ENCODE data around the gene HS3ST4. TPM values are rescaled to one million over a fixed set of nuclear protein-coding genes. Genes with fewer than 3 reads are reported as not detected.

The HS3ST4 gene
- total RNA-seq, 1 donor from 2014 or later, result 1.1 TPM

DNA sequence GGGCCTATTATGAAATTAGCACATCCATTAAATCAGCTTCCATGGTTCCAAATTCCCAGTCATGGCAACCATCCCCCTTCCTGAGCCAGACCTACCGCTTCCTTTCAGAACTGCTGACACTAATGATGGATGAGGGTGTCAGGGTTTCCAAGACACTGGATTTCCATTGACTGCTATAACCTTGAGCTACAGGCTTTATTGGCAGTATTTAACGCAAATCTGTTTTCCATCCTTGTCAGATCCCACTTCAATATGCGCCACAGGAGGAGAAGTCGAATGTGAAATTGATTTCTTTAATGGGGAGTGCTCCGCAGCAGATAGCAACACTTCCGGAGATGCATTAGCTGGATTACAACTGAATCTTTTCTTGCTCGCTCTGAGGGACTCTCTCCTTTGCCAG lies 197.1 kb downstream of the HS3ST4 start:
- no peaks in the 10 kb centered on the region for H3K4me1 Mint-ChIP-seq (ENCODE audit: low read depth, unreplicated experiment)
- no peak overlapping the region for H3K27ac Mint-ChIP-seq (ENCODE audit: unreplicated experiment)
- H3K36me3 Mint-ChIP-seq (ENCODE audit: unreplicated experiment), result no peaks in the 10 kb centered on the region
- H3K4me3 Mint-ChIP-seq (ENCODE audit: unreplicated experiment), result no peak overlapping the region
- TF ChIP-seq, protein P1, sequence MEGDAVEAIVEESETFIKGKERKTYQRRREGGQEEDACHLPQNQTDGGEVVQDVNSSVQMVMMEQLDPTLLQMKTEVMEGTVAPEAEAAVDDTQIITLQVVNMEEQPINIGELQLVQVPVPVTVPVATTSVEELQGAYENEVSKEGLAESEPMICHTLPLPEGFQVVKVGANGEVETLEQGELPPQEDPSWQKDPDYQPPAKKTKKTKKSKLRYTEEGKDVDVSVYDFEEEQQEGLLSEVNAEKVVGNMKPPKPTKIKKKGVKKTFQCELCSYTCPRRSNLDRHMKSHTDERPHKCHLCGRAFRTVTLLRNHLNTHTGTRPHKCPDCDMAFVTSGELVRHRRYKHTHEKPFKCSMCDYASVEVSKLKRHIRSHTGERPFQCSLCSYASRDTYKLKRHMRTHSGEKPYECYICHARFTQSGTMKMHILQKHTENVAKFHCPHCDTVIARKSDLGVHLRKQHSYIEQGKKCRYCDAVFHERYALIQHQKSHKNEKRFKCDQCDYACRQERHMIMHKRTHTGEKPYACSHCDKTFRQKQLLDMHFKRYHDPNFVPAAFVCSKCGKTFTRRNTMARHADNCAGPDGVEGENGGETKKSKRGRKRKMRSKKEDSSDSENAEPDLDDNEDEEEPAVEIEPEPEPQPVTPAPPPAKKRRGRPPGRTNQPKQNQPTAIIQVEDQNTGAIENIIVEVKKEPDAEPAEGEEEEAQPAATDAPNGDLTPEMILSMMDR (IDR thresholded peaks at IDR 0.05; ENCODE audit: partially characterized antibody, unreplicated experiment), result no peak
- peaks cover 6% of the 10 kb centered on the region for H3K9me3 Mint-ChIP-seq (ENCODE audit: unreplicated experiment)
- no peaks in the 10 kb centered on the region for H3K27me3 Mint-ChIP-seq (ENCODE audit: unreplicated experiment)
- no peak for DNase-seq

DNA sequence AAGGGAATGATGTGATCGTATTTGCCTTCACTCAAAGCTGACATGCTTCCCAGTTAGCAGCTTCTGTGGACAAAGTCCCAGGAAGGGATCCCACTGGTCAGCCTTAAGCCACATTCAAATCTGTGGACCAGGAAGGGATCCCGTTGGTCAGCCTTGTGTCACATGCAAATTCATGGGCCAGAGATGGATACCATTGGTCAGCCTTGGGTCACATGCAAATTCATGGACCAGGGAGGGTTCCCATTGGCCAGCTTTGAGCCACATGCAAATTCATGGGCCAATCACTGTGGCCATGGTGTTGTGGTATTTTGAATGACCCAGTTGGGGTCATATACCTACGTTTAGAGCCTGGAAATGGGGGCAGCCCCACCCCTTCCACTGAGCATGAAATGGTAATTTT lies 201.6 kb downstream of the HS3ST4 start:
- H3K4me1 Mint-ChIP-seq (ENCODE audit: low read depth, unreplicated experiment), result no peaks in the 10 kb centered on the region
- TF ChIP-seq, protein P1 (IDR thresholded peaks at IDR 0.05; ENCODE audit: partially characterized antibody, unreplicated experiment), result no peak

DNA sequence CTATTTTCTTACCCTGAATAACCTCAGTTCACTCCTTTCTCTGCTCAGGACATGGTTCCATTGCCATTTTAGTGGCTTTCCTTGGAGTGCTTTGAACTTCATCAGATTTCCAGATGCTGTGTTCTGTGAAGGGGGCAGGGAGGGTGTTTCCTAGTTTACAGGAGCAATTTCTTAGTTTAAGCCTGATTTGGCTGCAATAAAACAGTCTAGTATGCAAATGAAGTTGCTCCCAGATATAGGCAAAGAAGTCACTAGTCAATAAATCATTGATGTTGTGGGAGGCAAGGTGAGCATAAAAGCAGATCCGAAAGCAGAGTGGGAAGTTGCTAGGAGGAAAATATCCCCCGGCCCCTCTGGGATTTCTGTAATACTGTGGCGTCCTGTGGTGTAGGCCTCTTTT lies 202.3 kb downstream of the HS3ST4 start:
- Mint-ChIP-seq H3K4me3 (ENCODE audit: unreplicated experiment) (no peak overlapping the region), H3K9me3 (ENCODE audit: unreplicated experiment) (peaks cover 12% of the 10 kb centered on the region)
- TF ChIP-seq, protein P1 (IDR thresholded peaks at IDR 0.05; ENCODE audit: partially characterized antibody, unreplicated experiment), result no peak

More for the DNA sequence above, 201.6 kb downstream of the HS3ST4 start:
- H3K4me3 Mint-ChIP-seq (ENCODE audit: unreplicated experiment), result no peak overlapping the region
- no peaks in the 10 kb centered on the region for H3K27me3 Mint-ChIP-seq (ENCODE audit: unreplicated experiment)
- no peaks in the 10 kb centered on the region for H3K36me3 Mint-ChIP-seq (ENCODE audit: unreplicated experiment)
- peaks cover 12% of the 10 kb centered on the region for H3K9me3 Mint-ChIP-seq (ENCODE audit: unreplicated experiment)
- no peak overlapping the region for H3K27ac Mint-ChIP-seq (ENCODE audit: unreplicated experiment)
- no peak for DNase-seq

DNA sequence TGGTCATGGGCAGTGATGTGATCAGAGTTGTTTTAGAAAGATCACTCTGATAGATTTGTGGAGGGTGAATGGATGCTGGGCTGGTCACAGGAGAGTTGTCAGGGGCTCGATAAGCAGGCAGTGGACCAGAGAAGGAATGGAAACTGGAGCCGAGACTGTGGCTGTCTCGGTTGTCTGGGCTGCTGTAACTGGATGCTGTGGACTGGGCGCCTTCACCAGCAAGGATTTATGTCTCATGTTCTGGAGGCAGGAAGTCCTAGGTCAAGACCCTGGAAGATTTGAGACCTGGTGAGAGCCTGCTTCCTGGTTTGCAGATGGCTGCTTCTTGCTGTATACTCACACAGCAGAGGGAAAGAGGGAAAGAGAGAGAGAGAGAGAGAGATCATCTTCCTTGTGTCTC lies 203.6 kb downstream of the HS3ST4 start:
- H3K27me3 Mint-ChIP-seq (ENCODE audit: unreplicated experiment), result no peaks in the 10 kb centered on the region
- DNase-seq, result no peak
- TF ChIP-seq, protein P1 (IDR thresholded peaks at IDR 0.05; ENCODE audit: partially characterized antibody, unreplicated experiment), result no peak
- H3K4me1 Mint-ChIP-seq (ENCODE audit: low read depth, unreplicated experiment), result no peaks in the 10 kb centered on the region
- peaks cover 10% of the 10 kb centered on the region for H3K9me3 Mint-ChIP-seq (ENCODE audit: unreplicated experiment)
- no peak overlapping the region for H3K4me3 Mint-ChIP-seq (ENCODE audit: unreplicated experiment)
- H3K36me3 Mint-ChIP-seq (ENCODE audit: unreplicated experiment), result no peaks in the 10 kb centered on the region
- no peak overlapping the region for H3K27ac Mint-ChIP-seq (ENCODE audit: unreplicated experiment)

More for the DNA sequence above, 202.3 kb downstream of the HS3ST4 start:
- Mint-ChIP-seq H3K27ac (ENCODE audit: unreplicated experiment) (no peak overlapping the region), H3K27me3 (ENCODE audit: unreplicated experiment) (no peaks in the 10 kb centered on the region), H3K4me1 (ENCODE audit: low read depth, unreplicated experiment) (no peaks in the 10 kb centered on the region), H3K36me3 (ENCODE audit: unreplicated experiment) (no peaks in the 10 kb centered on the region)
- no peak for DNase-seq

DNA sequence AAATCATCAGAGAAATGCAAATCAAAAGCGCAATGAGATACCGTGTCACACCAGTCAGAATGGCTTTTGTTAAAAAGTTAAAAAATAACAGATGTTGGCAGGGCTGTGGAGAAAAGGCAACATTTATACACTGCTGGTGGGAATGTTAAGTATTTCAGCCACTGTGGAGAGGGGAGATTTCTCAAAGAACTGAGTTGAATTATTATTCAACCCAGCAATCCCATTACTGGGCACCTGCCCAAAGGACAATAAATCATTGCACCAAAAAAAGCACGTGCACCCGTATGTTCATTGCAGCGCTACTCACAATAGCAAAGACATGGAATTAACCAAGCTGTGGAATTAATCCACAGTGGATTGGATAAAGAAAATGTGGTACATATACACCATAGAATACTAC lies 204.7 kb downstream of the HS3ST4 start:
- H3K27me3 Mint-ChIP-seq (ENCODE audit: unreplicated experiment), result no peaks in the 10 kb centered on the region
- H3K4me1 Mint-ChIP-seq (ENCODE audit: low read depth, unreplicated experiment), result no peaks in the 10 kb centered on the region
- no peak for DNase-seq
- H3K27ac Mint-ChIP-seq (ENCODE audit: unreplicated experiment), result no peak overlapping the region
- TF ChIP-seq, protein P1 (IDR thresholded peaks at IDR 0.05; ENCODE audit: partially characterized antibody, unreplicated experiment), result no peak
- H3K36me3 Mint-ChIP-seq (ENCODE audit: unreplicated experiment), result no peaks in the 10 kb centered on the region
- peaks cover 10% of the 10 kb centered on the region for H3K9me3 Mint-ChIP-seq (ENCODE audit: unreplicated experiment)
- H3K4me3 Mint-ChIP-seq (ENCODE audit: unreplicated experiment), result no peak overlapping the region

Data from glutamatergic neuron (in vitro differentiated cells).